Measurements from ENCODE around the gene C6orf15. TPM values are rescaled to one million over a fixed set of nuclear protein-coding genes. Genes with fewer than 3 reads are reported as not detected.

The C6orf15 gene
- total and polyA plus RNA-seq, 2 of the 8 experiments (the other 6 are each of a cell fraction or from before 2014, with no cell fraction given), result not detected

GRCh38 chr6:31126396-31127175 is 14.2 kb upstream of the C6orf15 start (continued):
- TF ChIP-seq JUN (IDR thresholded peaks at IDR 0.05; ENCODE audit: low read depth, low read length) (no peak), POU5F1 (IDR thresholded peaks at IDR 0.05; ENCODE audit: low read depth, low read length) (no peak), RFX5 (IDR thresholded peaks at IDR 0.05; ENCODE audit: borderline replicate concordance, low read depth, low read length) (no peak), E2F6 (IDR thresholded peaks at IDR 0.05) (no peak), SRF (IDR thresholded peaks at IDR 0.05; ENCODE audit: low read depth, low read length) (no peak), KDM5A (IDR thresholded peaks at IDR 0.05; ENCODE audit: low read length) (no peak), SIRT6 (IDR thresholded peaks at IDR 0.05; ENCODE audit: low read length) (no peak)

Measured in H1 (cell line).